A549 (cell line): ENCODE results near the gene PLPP3. TPM values are rescaled to one million over a fixed set of nuclear protein-coding genes. Genes with fewer than 3 reads are reported as not detected.

Experiments
- ATAC-seq, 2 experiments: fragments of 200-7000 bp in 1 of 2; fragments of >200 bp in 1 of 2; cut with Nextera tagmentation in 1 of 2; cut with Tn5 transposase in 1 of 2; 3 replicates each; pipeline versions ENCODE4 v1.8.0 to v1.9.1; 2018 to 2020; ENCODE audit warnings: mild to moderate bottlenecking in 1 of 2, moderate library complexity in 1 of 2
- CTCF ChIA-PET: fragments of 300-600 bp; sonication (Branson Sonifier 250); formaldehyde crosslinking; extraction: SDS; loops from one replicate; lab custom pipeline; 2021; ENCODE audit warnings: antibody characterized with exemption, inconsistent platforms; lab: Yijun Ruan, JAX
- POLR2A ChIA-PET: fragments of 350-600 bp; formaldehyde crosslinking; extraction: SDS; loops from one replicate; lab custom pipeline; 2021; ENCODE audit warnings: antibody characterized with exemption, inconsistent platforms; lab: Yijun Ruan, JAX
- DNase-seq, 2 experiments: peaks; one replicate each; pipeline versions ENCODE4 v3.0.0 to v3.0.0-alpha.2; 2011 to 2016; ENCODE audit warnings: low read depth in 1 of 2, low spot score in 1 of 2
- FAIRE-seq: peaks from 2 replicates; lab custom pipeline; 2011; peaks lifted over from hg19 to GRCh38; lab: Jason Lieb, UNC
- H3K27ac ChIP-seq, 2 experiments: fragments of >200 bp; sonication (Bioruptor Twin); formaldehyde crosslinking; 3 replicates each; pipeline ENCODE4 v1.5.1; 2016 to 2017
- H3K4me1 ChIP-seq: fragments of >200 bp; sonication (Bioruptor Twin); formaldehyde crosslinking; 3 replicates; pipeline ENCODE4 v1.6.1; 2016
- H3K4me2 ChIP-seq: fragments of >200 bp; sonication (Bioruptor Twin); formaldehyde crosslinking; 3 replicates; pipeline ENCODE4 v1.6.1; 2016
- H3K4me3 ChIP-seq: fragments of >200 bp; sonication (Bioruptor Twin); formaldehyde crosslinking; 3 replicates; pipeline ENCODE4 v1.5.1; 2016
- H3K9me3 ChIP-seq: fragments of >200 bp; sonication (Bioruptor Twin); formaldehyde crosslinking; 3 replicates; pipeline ENCODE4 v1.6.1; 2016
- CEBPB ChIP-seq, 2 experiments: fragments of >200 bp in 1 of 2; sonication (Bioruptor Twin) in 1 of 2; formaldehyde crosslinking in 1 of 2; IDR thresholded peaks; 2 replicates each; pipeline ENCODE4 v1.6.1; 2012 to 2016
- CHD2 ChIP-seq: fragments of 150-350 bp; IDR thresholded peaks from 2 replicates; pipeline ENCODE4 v1.6.1; 2014; ENCODE audit warnings: low read length; ENCODE audit not compliant: partially characterized antibody
- ELK1 ChIP-seq: fragments of 150-350 bp; IDR thresholded peaks from 2 replicates; pipeline ENCODE4 v1.6.1; 2014; ENCODE audit warnings: low read depth, mild to moderate bottlenecking, low read length
- FOXS1 ChIP-seq: fragments of 250-450 bp; sonication (Bioruptor Pico); IDR thresholded peaks from 2 replicates; pipeline ENCODE4 v1.5.0; 2020; ENCODE audit warnings: mild to moderate bottlenecking, moderate library complexity
- GATA3 ChIP-seq: IDR thresholded peaks from 2 replicates; pipeline ENCODE4 v1.6.1; 2012; ENCODE audit warnings: borderline replicate concordance
- HES2 ChIP-seq: fragments of >200 bp; sonication (Bioruptor Twin); formaldehyde crosslinking; IDR thresholded peaks from 2 replicates; pipeline ENCODE4 v1.6.1; 2016
- HEYL ChIP-seq: fragments of 250-450 bp; sonication (Bioruptor Pico); IDR thresholded peaks from 2 replicates; pipeline ENCODE4 v1.8.0; 2021; ENCODE audit warnings: mild to moderate bottlenecking, moderate library complexity
- HMGXB4 ChIP-seq: fragments of 250-450 bp; sonication (Bioruptor Pico); IDR thresholded peaks from 2 replicates; pipeline ENCODE4 v1.5.0; 2021; ENCODE audit warnings: mild to moderate bottlenecking, moderate library complexity, borderline replicate concordance
- HOXA7 ChIP-seq: fragments of 250-450 bp; sonication (Bioruptor Pico); IDR thresholded peaks from 2 replicates; pipeline ENCODE4 v1.5.0; 2020; ENCODE audit warnings: mild to moderate bottlenecking, moderate library complexity
- HOXB13 ChIP-seq: fragments of 250-450 bp; sonication (Bioruptor Pico); IDR thresholded peaks from 2 replicates; pipeline ENCODE4 v1.5.0; 2020; ENCODE audit warnings: low read depth, mild to moderate bottlenecking, moderate library complexity
- MAFK ChIP-seq: fragments of 450-650 bp; IDR thresholded peaks from 2 replicates; pipeline ENCODE4 v1.6.1; 2014; ENCODE audit not compliant: partially characterized antibody
- MAX ChIP-seq: IDR thresholded peaks from 2 replicates; pipeline ENCODE4 v1.6.1; 2012
- MAZ ChIP-seq: fragments of 150-350 bp; IDR thresholded peaks from 2 replicates; pipeline ENCODE4 v1.6.1; 2014; ENCODE audit warnings: antibody characterized with exemption, low read depth, low read length, borderline replicate concordance
- MYC ChIP-seq: IDR thresholded peaks from 2 replicates; pipeline ENCODE4 v1.6.1; 2012; ENCODE audit warnings: mild to moderate bottlenecking, inconsistent platforms, low read length, improper control_type of control experiment, borderline replicate concordance
- NFE2L2 ChIP-seq: fragments of 150-350 bp; conservative IDR thresholded peaks from 2 replicates; pipeline ENCODE4 v1.6.1; 2014; ENCODE audit warnings: low read length
- NPAS2 ChIP-seq: fragments of 250-450 bp; sonication (Bioruptor Pico); IDR thresholded peaks from 2 replicates; pipeline ENCODE4 v1.8.0; 2022; ENCODE audit warnings: mild to moderate bottlenecking, moderate library complexity, borderline replicate concordance
- NR3C1 ChIP-seq: fragments of >200 bp; sonication (Bioruptor Twin); formaldehyde crosslinking; IDR thresholded peaks from 3 replicates; pipeline ENCODE4 v1.6.1; 2017
- POLR2A ChIP-seq: IDR thresholded peaks from 2 replicates; pipeline ENCODE4 v1.6.1; 2012; ENCODE audit warnings: mild to moderate bottlenecking, low read length
- RAD21 ChIP-seq, 2 experiments: fragments of >200 bp in 1 of 2; sonication (Bioruptor Twin) in 1 of 2; formaldehyde crosslinking in 1 of 2; IDR thresholded peaks in 1 of 2; conservative IDR thresholded peaks in 1 of 2; 2 replicates in 1 of 2; 3 replicates in 1 of 2; pipeline ENCODE4 v1.6.1; 2012 to 2018; ENCODE audit warnings: inconsistent platforms in 1 of 2
- RFX5 ChIP-seq: fragments of 450-650 bp; IDR thresholded peaks from 2 replicates; pipeline ENCODE4 v1.7.1; 2014; ENCODE audit warnings: antibody characterized with exemption, mild to moderate bottlenecking, moderate library complexity
- TP53 ChIP-seq: fragments of 250-450 bp; sonication (Bioruptor Pico); IDR thresholded peaks from 2 replicates; pipeline ENCODE4 v1.5.0; 2021; ENCODE audit warnings: mild to moderate bottlenecking, moderate library complexity
- WGBS: methylation state at CpG from one replicate; pipeline ENCODE4 v1.1.6; 2017; ENCODE audit errors: missing lambda C conversion rate; 5-methylcytosine and 5-hydroxymethylcytosine counted together
- polyA plus RNA-seq, 4 experiments: library from polyadenylated mRNA; depleted of rRNA in 3 of 4; stranded (reverse); fragments of >200 nt; fragmentation: RNase III in 1 of 4; extraction: RNeasy Plus Mini Kit Qiagen cat#74134 plus additional on column Dnase treatment in 1 of 4; gene quantifications; 2 replicates in 3 of 4; 3 replicates in 1 of 4; pipeline ENCODE4 v1.2.3, GENCODE V29; 2011 to 2017
- TF ChIP-seq, protein P1 (sequence below): fragments of 250-450 bp; sonication (Bioruptor Pico); IDR thresholded peaks from 2 replicates; pipeline ENCODE4 v1.5.0; 2020; ENCODE audit warnings: low read depth, mild to moderate bottlenecking, moderate library complexity
- TF ChIP-seq, protein P2 (sequence below): fragments of 450-650 bp; IDR thresholded peaks from 2 replicates; pipeline ENCODE4 v1.6.1; 2014; ENCODE audit warnings: antibody characterized with exemption
- TF ChIP-seq, protein P3 (sequence below): fragments of >200 bp; sonication (Bioruptor Twin); formaldehyde crosslinking; IDR thresholded peaks from 3 replicates; pipeline ENCODE4 v1.5.1; 2016
- TF ChIP-seq, protein P4 (sequence below): IDR thresholded peaks from 2 replicates; pipeline ENCODE4 v1.6.1; 2012; ENCODE audit warnings: low read depth, borderline replicate concordance

Gene PLPP3
- polyA plus RNA-seq, 2 of the 4 experiments (the other 2 are of a cell fraction), result 23.6 to 25.6 TPM

DNA sequence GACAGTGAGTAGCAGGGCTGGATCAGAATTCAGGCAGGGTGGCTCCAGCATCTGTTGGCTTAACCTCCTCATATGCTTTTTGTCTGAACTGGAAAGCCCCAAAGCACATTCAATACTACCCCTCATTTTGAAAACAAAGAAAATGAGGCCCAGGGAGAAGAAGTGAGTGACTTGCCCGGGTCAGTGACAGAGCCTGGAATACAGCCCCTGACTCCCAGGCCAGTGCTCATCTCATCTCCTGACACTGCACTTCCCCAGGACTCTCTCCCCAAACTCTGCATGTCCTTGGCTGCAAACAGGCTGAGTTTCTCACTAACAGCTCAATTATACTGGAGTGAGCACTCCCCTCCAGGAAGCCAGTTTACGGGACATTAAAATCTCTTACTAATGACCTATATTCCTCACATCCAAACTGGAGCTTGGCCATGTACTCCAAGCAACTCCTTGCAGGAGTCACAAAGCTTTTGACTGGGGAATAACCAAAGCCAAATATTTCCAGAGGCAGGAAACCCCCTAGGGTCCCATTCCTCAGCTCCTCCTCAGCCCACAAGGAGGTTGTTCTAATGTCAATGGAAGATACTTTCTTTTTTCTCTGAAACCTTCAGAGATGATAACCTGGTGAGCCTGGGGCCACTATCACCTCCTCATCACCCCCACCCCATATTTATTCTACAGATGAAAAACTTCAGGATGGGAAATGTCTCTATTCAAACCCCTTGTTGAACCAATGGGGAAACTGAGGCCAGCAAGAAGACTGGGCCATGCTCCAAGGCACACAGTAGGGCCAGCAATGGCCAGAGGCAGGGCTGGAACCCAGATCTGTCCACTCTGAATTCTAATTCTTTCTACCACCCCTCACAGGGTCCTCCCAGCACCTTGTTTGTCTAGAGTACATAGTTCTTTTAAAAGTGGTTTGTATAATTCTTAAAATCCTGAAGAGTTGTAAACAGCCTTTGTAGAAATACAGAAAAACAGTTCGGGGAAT, 127.0 kb downstream of the PLPP3 start:
- 73% methylated on average over 3 of the region's 3 CpGs for WGBS
- Histone ChIP-seq H3K9me3 (no peaks in the 10 kb centered on the region), H3K4me2 (peak overlapping the region; percentile 62), H3K4me1 (peaks cover 60% of the 10 kb centered on the region), H3K27ac (peak overlapping the region; percentile 54 to 68; a peak in 4 of 6 replicates), H3K4me3 (no peak overlapping the region)
- FAIRE-seq, result no peak
- ATAC-seq, result no peak
- no peak for DNase-seq
- CTCF ChIA-PET, result no interaction called here
- TF ChIP-seq, protein P1, sequence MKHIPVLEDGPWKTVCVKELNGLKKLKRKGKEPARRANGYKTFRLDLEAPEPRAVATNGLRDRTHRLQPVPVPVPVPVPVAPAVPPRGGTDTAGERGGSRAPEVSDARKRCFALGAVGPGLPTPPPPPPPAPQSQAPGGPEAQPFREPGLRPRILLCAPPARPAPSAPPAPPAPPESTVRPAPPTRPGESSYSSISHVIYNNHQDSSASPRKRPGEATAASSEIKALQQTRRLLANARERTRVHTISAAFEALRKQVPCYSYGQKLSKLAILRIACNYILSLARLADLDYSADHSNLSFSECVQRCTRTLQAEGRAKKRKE, result no peak
- TF ChIP-seq MAZ (no peak), NR3C1 (no peak), MAFK (no peak), NPAS2 (no peak), RAD21 (conservative IDR thresholded peaks at IDR 0.05 in 1 of 2, IDR thresholded peaks at IDR 0.05 in 1 of 2) (no peak), HES2 (no peak), RFX5 (no peak), ELK1 (no peak), GATA3 (no peak), HOXA7 (CRISPR knock-in tag) (no peak), HEYL (CRISPR knock-in tag) (no peak), POLR2A (no peak), CHD2 (no peak), FOXS1 (CRISPR knock-in tag) (no peak), MAX (no peak), NFE2L2 (no peak)
- TF ChIP-seq, protein P2, sequence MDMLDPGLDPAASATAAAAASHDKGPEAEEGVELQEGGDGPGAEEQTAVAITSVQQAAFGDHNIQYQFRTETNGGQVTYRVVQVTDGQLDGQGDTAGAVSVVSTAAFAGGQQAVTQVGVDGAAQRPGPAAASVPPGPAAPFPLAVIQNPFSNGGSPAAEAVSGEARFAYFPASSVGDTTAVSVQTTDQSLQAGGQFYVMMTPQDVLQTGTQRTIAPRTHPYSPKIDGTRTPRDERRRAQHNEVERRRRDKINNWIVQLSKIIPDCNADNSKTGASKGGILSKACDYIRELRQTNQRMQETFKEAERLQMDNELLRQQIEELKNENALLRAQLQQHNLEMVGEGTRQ, result no peak
- TF ChIP-seq, protein P3, sequence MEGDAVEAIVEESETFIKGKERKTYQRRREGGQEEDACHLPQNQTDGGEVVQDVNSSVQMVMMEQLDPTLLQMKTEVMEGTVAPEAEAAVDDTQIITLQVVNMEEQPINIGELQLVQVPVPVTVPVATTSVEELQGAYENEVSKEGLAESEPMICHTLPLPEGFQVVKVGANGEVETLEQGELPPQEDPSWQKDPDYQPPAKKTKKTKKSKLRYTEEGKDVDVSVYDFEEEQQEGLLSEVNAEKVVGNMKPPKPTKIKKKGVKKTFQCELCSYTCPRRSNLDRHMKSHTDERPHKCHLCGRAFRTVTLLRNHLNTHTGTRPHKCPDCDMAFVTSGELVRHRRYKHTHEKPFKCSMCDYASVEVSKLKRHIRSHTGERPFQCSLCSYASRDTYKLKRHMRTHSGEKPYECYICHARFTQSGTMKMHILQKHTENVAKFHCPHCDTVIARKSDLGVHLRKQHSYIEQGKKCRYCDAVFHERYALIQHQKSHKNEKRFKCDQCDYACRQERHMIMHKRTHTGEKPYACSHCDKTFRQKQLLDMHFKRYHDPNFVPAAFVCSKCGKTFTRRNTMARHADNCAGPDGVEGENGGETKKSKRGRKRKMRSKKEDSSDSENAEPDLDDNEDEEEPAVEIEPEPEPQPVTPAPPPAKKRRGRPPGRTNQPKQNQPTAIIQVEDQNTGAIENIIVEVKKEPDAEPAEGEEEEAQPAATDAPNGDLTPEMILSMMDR, result no peak
- POLR2A ChIA-PET, result no interaction called here

DNA sequence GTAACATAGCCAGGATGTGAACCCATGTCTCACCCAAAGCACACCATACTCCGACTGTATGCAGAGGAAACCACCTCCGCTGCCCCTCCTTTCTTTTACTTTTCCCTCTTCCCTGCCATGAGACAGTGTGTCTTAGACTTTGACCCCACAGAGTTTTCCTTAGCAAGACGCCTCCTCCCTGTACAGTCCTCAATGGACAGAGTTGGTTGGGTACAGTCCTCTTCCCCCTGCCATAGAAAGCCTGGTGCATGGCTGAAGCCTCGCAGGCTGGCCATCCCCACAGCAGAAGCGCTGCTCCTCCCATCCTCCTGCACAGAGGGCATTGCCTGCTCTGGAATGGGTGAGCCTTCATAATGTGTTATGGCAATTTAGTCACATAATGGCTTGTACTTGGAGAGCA, 127.9 kb downstream of the PLPP3 start:
- ChIA-PET CTCF (no interaction called here), POLR2A (no interaction called here)
- ATAC-seq (peak; percentile 57 to 78; a peak in 4 of 6 replicates), DNase-seq (peak in 1 of 2 experiments; percentile 36), FAIRE-seq (no peak)
- no peak overlapping the region for H3K4me3 ChIP-seq
- 25% methylated on average over 5 of the region's 5 CpGs for WGBS
- H3K27ac ChIP-seq, result peak overlapping the region; percentile 54 to 68
- peak overlapping the region; percentile 62 for H3K4me2 ChIP-seq
- no peaks in the 10 kb centered on the region for H3K9me3 ChIP-seq
- peaks cover 59% of the 10 kb centered on the region for H3K4me1 ChIP-seq
- TF ChIP-seq HOXB13 (CRISPR knock-in tag) (no peak), MYC (no peak), TP53 (CRISPR knock-in tag) (no peak), CEBPB (IDR thresholded peaks at IDR 0.05) (no peak), HMGXB4 (CRISPR knock-in tag) (no peak)
- TF ChIP-seq, protein P4, sequence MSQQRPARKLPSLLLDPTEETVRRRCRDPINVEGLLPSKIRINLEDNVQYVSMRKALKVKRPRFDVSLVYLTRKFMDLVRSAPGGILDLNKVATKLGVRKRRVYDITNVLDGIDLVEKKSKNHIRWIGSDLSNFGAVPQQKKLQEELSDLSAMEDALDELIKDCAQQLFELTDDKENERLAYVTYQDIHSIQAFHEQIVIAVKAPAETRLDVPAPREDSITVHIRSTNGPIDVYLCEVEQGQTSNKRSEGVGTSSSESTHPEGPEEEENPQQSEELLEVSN, result no peak
